Hepatocyte (in vitro differentiated cells): ENCODE results near the gene KCNE4. TPM values are rescaled to one million over a fixed set of nuclear protein-coding genes. Genes with fewer than 3 reads are reported as not detected.
A peak's percentile ranks its signal among the peaks of the same experiment; 100 is the strongest.

ENCODE experiments used
- DNase-seq: peaks from one replicate; pipeline ENCODE4 v3.0.0-alpha.2; 2016; ENCODE audit warnings: low spot score
- H2AFZ ChIP-seq: fragments of 200-600 bp; sonication (generic); 2 replicates; pipeline ENCODE4 v1.6.0; 2016; ENCODE audit warnings: antibody characterized with exemption, mild to moderate bottlenecking
- H3K27ac ChIP-seq: fragments of 200-600 bp; sonication (generic); 2 replicates; pipeline ENCODE4 v1.5.1; 2016; ENCODE audit warnings: mild to moderate bottlenecking
- H3K27me3 ChIP-seq: fragments of 200-600 bp; sonication (generic); 2 replicates; pipeline ENCODE4 v1.6.1; 2016
- H3K36me3 ChIP-seq: fragments of 200-600 bp; sonication (generic); replicated peaks from 2 replicates; pipeline ENCODE4 v1.5.1; 2016; ENCODE audit warnings: low read depth; ENCODE audit not compliant: insufficient read depth
- H3K4me1 ChIP-seq: fragments of 200-600 bp; sonication (generic); 2 replicates; pipeline ENCODE4 v1.5.1; 2016; ENCODE audit warnings: mild to moderate bottlenecking, moderate library complexity; ENCODE audit not compliant: insufficient read depth
- H3K4me2 ChIP-seq: fragments of 200-600 bp; sonication (generic); 2 replicates; pipeline ENCODE4 v1.6.0; 2016
- H3K4me3 ChIP-seq: fragments of 200-600 bp; sonication (generic); 2 replicates; pipeline ENCODE4 v1.5.1; 2016; ENCODE audit warnings: mild to moderate bottlenecking
- H3K79me2 ChIP-seq: fragments of 200-600 bp; sonication (generic); 2 replicates; pipeline ENCODE4 v1.6.0; 2017; ENCODE audit warnings: mild to moderate bottlenecking
- H3K9me2 ChIP-seq: fragments of 200-600 bp; sonication (generic); replicated peaks from 2 replicates; pipeline ENCODE4 v1.6.0; 2017; ENCODE audit warnings: mild to moderate bottlenecking; ENCODE audit not compliant: insufficient read depth
- H3K9me3 ChIP-seq: fragments of 200-600 bp; sonication (generic); 2 replicates; pipeline ENCODE4 v1.5.1; 2016; ENCODE audit warnings: low read depth, mild to moderate bottlenecking
- H4K20me1 ChIP-seq: fragments of 200-600 bp; sonication (generic); 2 replicates; pipeline ENCODE4 v1.6.0; 2016; ENCODE audit warnings: mild to moderate bottlenecking; ENCODE audit not compliant: insufficient read depth, poor library complexity, severe bottlenecking
- EZH2 ChIP-seq: fragments of 200-600 bp; sonication (generic); IDR thresholded peaks from 2 replicates; pipeline ENCODE4 v1.6.1; 2016; ENCODE audit warnings: antibody characterized with exemption, mild to moderate bottlenecking, borderline replicate concordance
- EZH2phosphoT487 ChIP-seq: fragments of 200-600 bp; sonication (generic); IDR thresholded peaks from one replicate; pipeline ENCODE4 v1.6.1; 2018; ENCODE audit warnings: antibody characterized with exemption, mild to moderate bottlenecking, low read depth, moderate library complexity; ENCODE audit not compliant: unreplicated experiment, severe bottlenecking
- WGBS: methylation state at CpG from one replicate; pipeline ENCODE4 v1.1.6; 2016; ENCODE audit warnings: low lambda C conversion rate; ENCODE audit errors: missing lambda C conversion rate; 5-methylcytosine and 5-hydroxymethylcytosine counted together
- polyA plus RNA-seq: library from polyadenylated mRNA; unstranded; fragments of >200 nt; fragmentation: Nextera tagmentation; extraction: Ambion mirVana; gene quantifications from 2 replicates; pipeline ENCODE4 v1.2.1, GENCODE V29; 2016
- total RNA-seq: library from RNA; depleted of rRNA; stranded (reverse); fragments of >200 nt; gene quantifications from 2 replicates; pipeline ENCODE4 v1.2.3, GENCODE V29; 2014
- TF ChIP-seq, protein P1 (sequence below): fragments of 200-600 bp; sonication (generic); IDR thresholded peaks from 2 replicates; pipeline ENCODE4 v1.5.1; 2016; ENCODE audit warnings: antibody characterized with exemption, mild to moderate bottlenecking; ENCODE audit not compliant: poor library complexity

KCNE4 gene
- total and polyA plus RNA-seq, 2 experiments from 2014 or later: 51.4 to 54.6 TPM

- Histone ChIP-seq H3K27ac (peak overlapping the region; percentile 81), H2AFZ (no peak overlapping the region), H3K4me2 (no peak overlapping the region), H3K4me1 (peaks cover 27% of the 10 kb centered on the region), H3K79me2 (peaks cover 6% of the 10 kb centered on the region), H3K36me3 (no peaks in the 10 kb centered on the region), H4K20me1 (no peaks in the 10 kb centered on the region), H3K4me3 (no peak overlapping the region), H3K9me2 (no peaks in the 10 kb centered on the region), H3K9me3 (no peaks in the 10 kb centered on the region), H3K27me3 (no peaks in the 10 kb centered on the region)
- no peak for TF ChIP-seq EZH2
- no peak for TF ChIP-seq EZH2phosphoT487
- TF ChIP-seq, protein P1, sequence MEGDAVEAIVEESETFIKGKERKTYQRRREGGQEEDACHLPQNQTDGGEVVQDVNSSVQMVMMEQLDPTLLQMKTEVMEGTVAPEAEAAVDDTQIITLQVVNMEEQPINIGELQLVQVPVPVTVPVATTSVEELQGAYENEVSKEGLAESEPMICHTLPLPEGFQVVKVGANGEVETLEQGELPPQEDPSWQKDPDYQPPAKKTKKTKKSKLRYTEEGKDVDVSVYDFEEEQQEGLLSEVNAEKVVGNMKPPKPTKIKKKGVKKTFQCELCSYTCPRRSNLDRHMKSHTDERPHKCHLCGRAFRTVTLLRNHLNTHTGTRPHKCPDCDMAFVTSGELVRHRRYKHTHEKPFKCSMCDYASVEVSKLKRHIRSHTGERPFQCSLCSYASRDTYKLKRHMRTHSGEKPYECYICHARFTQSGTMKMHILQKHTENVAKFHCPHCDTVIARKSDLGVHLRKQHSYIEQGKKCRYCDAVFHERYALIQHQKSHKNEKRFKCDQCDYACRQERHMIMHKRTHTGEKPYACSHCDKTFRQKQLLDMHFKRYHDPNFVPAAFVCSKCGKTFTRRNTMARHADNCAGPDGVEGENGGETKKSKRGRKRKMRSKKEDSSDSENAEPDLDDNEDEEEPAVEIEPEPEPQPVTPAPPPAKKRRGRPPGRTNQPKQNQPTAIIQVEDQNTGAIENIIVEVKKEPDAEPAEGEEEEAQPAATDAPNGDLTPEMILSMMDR: no peak
- WGBS: 89% methylated on average over 3 of the region's 3 CpGs
- no peak for DNase-seq
Measured at GRCh38 chr2:223050188-223050587, 1.8 kb upstream of the KCNE4 start.

- peak overlapping the region; percentile 10 for H3K4me3 ChIP-seq
- no peaks in the 10 kb centered on the region for H4K20me1 ChIP-seq
- no peaks in the 10 kb centered on the region for H3K9me3 ChIP-seq
- no peak for DNase-seq
- H3K27me3 ChIP-seq: no peaks in the 10 kb centered on the region
- peak overlapping the region; percentile 23 for H2AFZ ChIP-seq
- H3K79me2 ChIP-seq: peaks cover 6% of the 10 kb centered on the region
- no peak for TF ChIP-seq EZH2
- TF ChIP-seq EZH2phosphoT487: no peak
- TF ChIP-seq, protein P1: no peak
- peaks cover 34% of the 10 kb centered on the region for H3K4me1 ChIP-seq
- no peaks in the 10 kb centered on the region for H3K9me2 ChIP-seq
- 45% methylated on average over 8 of the region's 8 CpGs for WGBS
- no peaks in the 10 kb centered on the region for H3K36me3 ChIP-seq
- peak overlapping the region; percentile 77 for H3K4me2 ChIP-seq
- H3K27ac ChIP-seq: peak overlapping the region; percentile 81
Measured at GRCh38 chr2:223050900-223051504, 988 bp upstream of the KCNE4 start.

DNA sequence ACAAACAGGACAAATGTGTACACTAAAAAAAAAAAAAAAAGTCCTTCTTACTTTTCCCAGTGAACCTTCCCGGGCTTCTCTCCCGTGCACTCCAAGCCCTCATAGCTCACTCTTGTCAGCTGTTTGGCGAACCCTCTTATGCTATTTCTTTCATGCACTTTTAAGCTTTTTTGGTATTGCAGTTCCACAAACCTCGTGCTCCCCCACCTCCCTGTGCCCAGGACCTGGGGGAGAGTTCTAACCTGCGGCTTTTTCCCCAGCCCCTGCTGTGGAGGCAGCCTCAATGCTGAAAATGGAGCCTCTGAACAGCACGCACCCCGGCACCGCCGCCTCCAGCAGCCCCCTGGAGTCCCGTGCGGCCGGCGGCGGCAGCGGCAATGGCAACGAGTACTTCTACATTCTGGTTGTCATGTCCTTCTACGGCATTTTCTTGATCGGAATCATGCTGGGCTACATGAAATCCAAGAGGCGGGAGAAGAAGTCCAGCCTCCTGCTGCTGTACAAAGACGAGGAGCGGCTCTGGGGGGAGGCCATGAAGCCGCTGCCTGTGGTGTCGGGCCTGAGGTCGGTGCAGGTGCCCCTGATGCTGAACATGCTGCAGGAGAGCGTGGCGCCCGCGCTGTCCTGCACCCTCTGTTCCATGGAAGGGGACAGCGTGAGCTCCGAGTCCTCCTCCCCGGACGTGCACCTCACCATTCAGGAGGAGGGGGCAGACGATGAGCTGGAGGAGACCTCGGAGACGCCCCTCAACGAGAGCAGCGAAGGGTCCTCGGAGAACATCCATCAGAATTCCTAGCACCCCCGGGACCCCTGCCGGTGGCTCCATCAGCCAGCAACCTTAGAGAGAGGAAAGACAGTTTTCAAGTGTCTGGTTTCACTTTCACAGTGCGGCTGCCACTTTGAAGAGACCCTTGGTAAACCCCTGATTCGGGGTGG is 826 bp downstream of the KCNE4 start:
- WGBS: 83% methylated on average over 41 of the region's 42 CpGs

More for the DNA sequence above, 826 bp downstream of the KCNE4 start:
- no peaks in the 10 kb centered on the region for H4K20me1 ChIP-seq
- H3K9me3 ChIP-seq: no peaks in the 10 kb centered on the region
- H2AFZ ChIP-seq: no peak overlapping the region
- H3K4me3 ChIP-seq: peak overlapping the region; percentile 10
- H3K9me2 ChIP-seq: no peaks in the 10 kb centered on the region
- H3K4me1 ChIP-seq: peaks cover 47% of the 10 kb centered on the region
- no peaks in the 10 kb centered on the region for H3K27me3 ChIP-seq
- no peaks in the 10 kb centered on the region for H3K36me3 ChIP-seq
- peaks cover 6% of the 10 kb centered on the region for H3K79me2 ChIP-seq
- TF ChIP-seq, protein P1: no peak
- no peak for TF ChIP-seq EZH2phosphoT487
- no peak for TF ChIP-seq EZH2
- no peak for DNase-seq
- H3K4me2 ChIP-seq: peak overlapping the region; percentile 77
- peak overlapping the region; percentile 81 for H3K27ac ChIP-seq
